Chondrocyte (in vitro differentiated cells): ENCODE data around the gene TMEM117. TPM values are rescaled to one million over a fixed set of nuclear protein-coding genes. Genes with fewer than 3 reads are reported as not detected.
"Not testable (repeated sequence)": the region's sequence is repeated elsewhere in the genome, so short reads cannot be mapped to it uniquely, and the experiment has no call there.

Experiments
- DNase-seq: peaks from one replicate; pipeline ENCODE4 v3.0.0; 2021; ENCODE audit warnings: mixed read lengths, low spot score
- H3K27ac Mint-ChIP-seq: one replicate; pipeline ENCODE4 v1.8.0; 2021; ENCODE audit warnings: mild to moderate bottlenecking, moderate library complexity, mixed read lengths; ENCODE audit not compliant: unreplicated experiment
- H3K27me3 Mint-ChIP-seq: 2 replicates; pipeline ENCODE4 v1.8.0; 2021; ENCODE audit warnings: low read depth, mixed read lengths
- H3K36me3 Mint-ChIP-seq: 2 replicates; pipeline ENCODE4 v1.8.0; 2021; ENCODE audit warnings: low read depth, mixed read lengths
- H3K4me1 Mint-ChIP-seq: 2 replicates; pipeline ENCODE4 v1.8.0; 2021; ENCODE audit warnings: low read depth, mild to moderate bottlenecking, mixed read lengths
- H3K4me3 Mint-ChIP-seq: one replicate; pipeline ENCODE4 v1.8.0; 2021; ENCODE audit warnings: mild to moderate bottlenecking, moderate library complexity, mixed read lengths; ENCODE audit not compliant: unreplicated experiment
- H3K9me3 Mint-ChIP-seq: 2 replicates; pipeline ENCODE4 v1.8.0; 2021; ENCODE audit warnings: low read depth, mixed read lengths
- CTCF ChIP-seq: fragments of 200-600 bp; sonication (generic); IDR thresholded peaks from 2 replicates; pipeline ENCODE4 v1.5.0; 2021; ENCODE audit warnings: antibody characterized with exemption, mild to moderate bottlenecking, moderate library complexity
- total RNA-seq: library from RNA; stranded (reverse); gene quantifications from 3 replicates; pipeline ENCODE4 v1.2.1, GENCODE V29; 2021

TMEM117 gene
- total RNA-seq, 1 donor from 2014 or later: 15.5 TPM

GRCh38 chr12:44025499-44025898 is 189.6 kb downstream of the TMEM117 start:
- H3K9me3 Mint-ChIP-seq: peaks cover 3% of the 10 kb centered on the region
- no peak for TF ChIP-seq CTCF
- no peak overlapping the region for H3K4me3 Mint-ChIP-seq
- no peaks in the 10 kb centered on the region for H3K27me3 Mint-ChIP-seq
- H3K36me3 Mint-ChIP-seq: peaks cover 2% of the 10 kb centered on the region
- no peak for DNase-seq
- no peak overlapping the region for H3K27ac Mint-ChIP-seq
- H3K4me1 Mint-ChIP-seq: no peaks in the 10 kb centered on the region

- Mint-ChIP-seq H3K27me3 (no peaks in the 10 kb centered on the region), H3K4me3 (no peak overlapping the region), H3K27ac (no peak overlapping the region), H3K36me3 (peaks cover 2% of the 10 kb centered on the region), H3K4me1 (no peaks in the 10 kb centered on the region), H3K9me3 (peaks cover 3% of the 10 kb centered on the region)
- no peak for DNase-seq
- TF ChIP-seq CTCF: no peak
These were observed 190.2 kb downstream of the TMEM117 start for GRCh38 chr12:44026046-44026445.

GRCh38 chr12:44026926-44027325 is 191.0 kb downstream of the TMEM117 start:
- not testable (repeated sequence) for H3K36me3 Mint-ChIP-seq

GRCh38 chr12:44029194-44029593 is 193.3 kb downstream of the TMEM117 start:
- Mint-ChIP-seq H3K4me1 (no peaks in the 10 kb centered on the region), H3K27me3 (no peaks in the 10 kb centered on the region), H3K36me3 (no peaks in the 10 kb centered on the region), H3K4me3 (no peak overlapping the region), H3K27ac (no peak overlapping the region), H3K9me3 (peaks cover 3% of the 10 kb centered on the region)
- DNase-seq: no peak
- TF ChIP-seq CTCF: no peak

More at GRCh38 chr12:44026926-44027325, 191.0 kb downstream of the TMEM117 start:
- not testable (repeated sequence) for H3K4me1 Mint-ChIP-seq, DNase-seq, H3K27ac Mint-ChIP-seq, H3K4me3 Mint-ChIP-seq, H3K27me3 Mint-ChIP-seq, H3K9me3 Mint-ChIP-seq

- Mint-ChIP-seq H3K27ac (no peak overlapping the region), H3K36me3 (peaks cover 1% of the 10 kb centered on the region), H3K27me3 (no peaks in the 10 kb centered on the region), H3K9me3 (peaks cover 3% of the 10 kb centered on the region), H3K4me1 (no peaks in the 10 kb centered on the region), H3K4me3 (no peak overlapping the region)
- no peak for DNase-seq
- no peak for TF ChIP-seq CTCF
These were observed 195.7 kb downstream of the TMEM117 start for GRCh38 chr12:44031472-44032185.

- no peak overlapping the region for H3K4me3 Mint-ChIP-seq
- peaks cover 1% of the 10 kb centered on the region for H3K36me3 Mint-ChIP-seq
- no peak overlapping the region for H3K27ac Mint-ChIP-seq
- no peaks in the 10 kb centered on the region for H3K27me3 Mint-ChIP-seq
- TF ChIP-seq CTCF: no peak
- no peaks in the 10 kb centered on the region for H3K4me1 Mint-ChIP-seq
- H3K9me3 Mint-ChIP-seq: peaks cover 3% of the 10 kb centered on the region
- DNase-seq: no peak
These were observed 199.0 kb downstream of the TMEM117 start for GRCh38 chr12:44034906-44035305.
